GM12878 (cell line): ENCODE results near the gene DEF6. TPM values are rescaled to one million over a fixed set of nuclear protein-coding genes. Genes with fewer than 3 reads are reported as not detected.

Experiments
- ATAC-seq: fragments of 200-7000 bp; cut with Tn5 transposase; 3 replicates; pipeline ENCODE4 v1.9.1; 2020; ENCODE audit warnings: mild to moderate bottlenecking, moderate library complexity
- BruUV-seq: library from RNA; stranded (reverse); fragments of 400-500 nt; replicated peaks from 2 replicates; lab custom pipeline; 2021; lab: Mats Ljungman, UMichigan
- CTCF ChIA-PET: fragments of 300-600 bp; sonication (Branson Sonifier 250); formaldehyde crosslinking; extraction: SDS; loops from one replicate; lab custom pipeline; 2021; ENCODE audit warnings: inconsistent platforms; lab: Yijun Ruan, JAX
- POLR2A ChIA-PET: fragments of 350-600 bp; formaldehyde crosslinking; extraction: SDS; loops from one replicate; lab custom pipeline; 2021; ENCODE audit warnings: inconsistent platforms; lab: Charles Lee
- RAD21 ChIA-PET: fragments of 300-600 bp; sonication (Branson Sonifier 250); formaldehyde crosslinking; loops from one replicate; lab custom pipeline; 2023; ENCODE audit warnings: antibody characterized with exemption; ENCODE audit not compliant: unreplicated experiment; lab: Charles Lee
- SMC1A ChIA-PET: fragments of 300-600 bp; sonication (Branson Sonifier 250); formaldehyde crosslinking; loops from one replicate; lab custom pipeline; 2023; ENCODE audit not compliant: unreplicated experiment, uncharacterized antibody; lab: Charles Lee
- DNase-seq: peaks from one replicate; pipeline ENCODE4 v3.0.0-alpha.2; 2011; ENCODE audit warnings: low read depth, low spot score
- FAIRE-seq: peaks from 3 replicates; lab custom pipeline; 2011; peaks lifted over from hg19 to GRCh38; lab: Jason Lieb, UNC
- H2AFZ ChIP-seq: 2 replicates; pipeline ENCODE4 v1.6.0; 2011; ENCODE audit warnings: low read depth, low read length, control low read depth; ENCODE audit not compliant: control insufficient read depth
- H3K27ac ChIP-seq: 2 replicates; pipeline ENCODE4 v1.5.1; 2011; ENCODE audit warnings: control low read depth; ENCODE audit not compliant: control insufficient read depth, insufficient read depth
- H3K27me3 ChIP-seq, 2 experiments: replicated peaks in 1 of 2; 2 replicates each; pipeline versions ENCODE4 v1.6.0 to v1.6.1; 2011; ENCODE audit warnings: low read length in 1 of 2; ENCODE audit not compliant: control insufficient read depth in 2 of 2, insufficient read depth in 2 of 2
- H3K36me3 ChIP-seq, 2 experiments: 2 replicates each; pipeline ENCODE4 v1.5.1; 2011; ENCODE audit warnings: low read length in 1 of 2; ENCODE audit not compliant: control insufficient read depth in 2 of 2, insufficient read depth in 2 of 2
- H3K4me1 ChIP-seq: 2 replicates; pipeline ENCODE4 v1.6.1; 2011; ENCODE audit warnings: mild to moderate bottlenecking, low read length, moderate library complexity, mixed read lengths; ENCODE audit not compliant: control insufficient read depth, insufficient read depth
- H3K4me2 ChIP-seq: 2 replicates; pipeline ENCODE4 v1.6.0; 2011; ENCODE audit warnings: control low read depth; ENCODE audit not compliant: control insufficient read depth, insufficient read depth
- H3K4me3 ChIP-seq: fragments of 200-600 bp; sonication (generic); 2 replicates; pipeline ENCODE4 v1.5.1; 2016
- H3K79me2 ChIP-seq: 2 replicates; pipeline ENCODE4 v1.6.0; 2011; ENCODE audit warnings: low read length; ENCODE audit not compliant: control insufficient read depth, insufficient read depth
- H3K9ac ChIP-seq: 2 replicates; pipeline ENCODE4 v1.8.0; 2011; ENCODE audit warnings: low read length, control low read depth, mixed read lengths; ENCODE audit not compliant: control insufficient read depth, insufficient read depth
- H3K9me3 ChIP-seq: replicated peaks from 3 replicates; pipeline ENCODE4 v1.5.1; 2011; ENCODE audit warnings: mild to moderate bottlenecking, low read length; ENCODE audit not compliant: control insufficient read depth, insufficient read depth
- H4K20me1 ChIP-seq: 2 replicates; pipeline ENCODE4 v1.6.0; 2011; ENCODE audit not compliant: control insufficient read depth, insufficient read depth
- CBX5 ChIP-seq: sonication (generic); IDR thresholded peaks from 2 replicates; pipeline ENCODE4 v1.6.1; 2016; ENCODE audit warnings: low read depth, moderate library complexity, mild to moderate bottlenecking, inconsistent platforms
- CHD2 ChIP-seq: IDR thresholded peaks from 2 replicates; pipeline ENCODE4 v1.6.1; 2011; ENCODE audit warnings: low read depth, low read length, improper control_type of control experiment, borderline replicate concordance
- EGR1 ChIP-seq, 2 experiments: IDR thresholded peaks; 1 replicate in 1 of 2; 2 replicates in 1 of 2; pipeline ENCODE4 v1.6.1; 2011 to 2012; ENCODE audit warnings: low read depth in 2 of 2, low read length in 2 of 2, borderline replicate concordance in 1 of 2, mild to moderate bottlenecking in 1 of 2, moderate library complexity in 1 of 2
- HDAC2 ChIP-seq: fragments of 200-600 bp; sonication (generic); IDR thresholded peaks from 2 replicates; pipeline ENCODE4 v1.6.1; 2017
- HDGF ChIP-seq: fragments of 450-650 bp; IDR thresholded peaks from 2 replicates; pipeline ENCODE4 v1.6.1; 2016; ENCODE audit warnings: antibody characterized with exemption
- JUNB ChIP-seq: IDR thresholded peaks from 2 replicates; pipeline ENCODE4 v1.6.1; 2016; ENCODE audit warnings: antibody characterized with exemption, mild to moderate bottlenecking
- KAT2A ChIP-seq: conservative IDR thresholded peaks from 2 replicates; pipeline ENCODE4 v1.6.1; 2011; ENCODE audit warnings: low read depth, low read length; ENCODE audit not compliant: control insufficient read depth
- MEF2B ChIP-seq: fragments of 450-650 bp; IDR thresholded peaks from 2 replicates; pipeline ENCODE4 v1.6.1; 2018; ENCODE audit warnings: mild to moderate bottlenecking, moderate library complexity; ENCODE audit not compliant: partially characterized antibody, poor library complexity, severe bottlenecking
- MTA3 ChIP-seq: IDR thresholded peaks from 2 replicates; pipeline ENCODE4 v1.6.1; 2012; ENCODE audit warnings: low read length, inconsistent platforms, borderline replicate concordance
- MYB ChIP-seq: fragments of 150-350 bp; IDR thresholded peaks from 2 replicates; pipeline ENCODE4 v1.6.1; 2014; ENCODE audit warnings: mild to moderate bottlenecking, low read depth, low read length, borderline replicate concordance
- NRF1 ChIP-seq: conservative IDR thresholded peaks from 2 replicates; pipeline ENCODE4 v1.6.1; 2011; ENCODE audit warnings: mild to moderate bottlenecking, low read depth, low read length, improper control_type of control experiment
- PAX8 ChIP-seq: fragments of 450-650 bp; IDR thresholded peaks from 2 replicates; pipeline ENCODE4 v1.6.1; 2017; ENCODE audit warnings: mild to moderate bottlenecking, moderate library complexity
- RELA ChIP-seq: fragments of 450-650 bp; IDR thresholded peaks from 2 replicates; pipeline ENCODE4 v1.8.0; 2014; ENCODE audit warnings: borderline replicate concordance; ENCODE audit not compliant: partially characterized antibody
- SMC3 ChIP-seq: IDR thresholded peaks from 2 replicates; pipeline ENCODE4 v1.6.1; 2011; ENCODE audit warnings: low read length, improper control_type of control experiment, borderline replicate concordance
- SP1 ChIP-seq: IDR thresholded peaks from one replicate; pipeline ENCODE4 v1.6.1; 2011; ENCODE audit warnings: low read depth, low read length
- STAT1 ChIP-seq: fragments of 450-650 bp; conservative IDR thresholded peaks from 2 replicates; pipeline ENCODE4 v1.6.1; 2014; ENCODE audit warnings: antibody characterized with exemption, mild to moderate bottlenecking
- SUZ12 ChIP-seq: fragments of 200-600 bp; sonication (generic); IDR thresholded peaks from one replicate; pipeline ENCODE4 v1.6.1; 2018; ENCODE audit warnings: antibody characterized with exemption, mild to moderate bottlenecking; ENCODE audit not compliant: unreplicated experiment
- ZNF207 ChIP-seq: fragments of 450-650 bp; IDR thresholded peaks from 2 replicates; pipeline ENCODE4 v1.6.1; 2014; ENCODE audit warnings: antibody characterized with exemption, mild to moderate bottlenecking, borderline replicate concordance
- whole genome bisulfite sequencing: methylation state at CpG from one replicate; pipeline ENCODE4 v1.1.6; 2016; ENCODE audit warnings: low lambda C conversion rate; ENCODE audit not compliant: insufficient replicate concordance, insufficient coverage; ENCODE audit errors: missing lambda C conversion rate; 5-methylcytosine and 5-hydroxymethylcytosine counted together
- in situ Hi-C: fragments of 300-500 bp; cut with MboI; formaldehyde crosslinking; loops from 9 replicates; pipeline ENCODE4 v1.14.3; 2018; ENCODE audit warnings: mixed read lengths
- intact Hi-C: fragments of 100-400 bp; cut with micrococcal nuclease; formaldehyde crosslinking; loops from one replicate; pipeline ENCODE4 v1.14.2; 2022; ENCODE audit not compliant: unreplicated experiment
- polyA plus RNA-seq, 11 experiments: library from polyadenylated mRNA; depleted of rRNA in 4 of 11; unstranded in 6 of 11; stranded (reverse) in 5 of 11; fragments of >200 nt; fragmentation: Nextera tagmentation in 4 of 11; fragmentation: Illumina TruSeq in 1 of 11; extraction: Ambion mirVana in 4 of 11; extraction: Trizol in 1 of 11; gene quantifications; 1 replicate in 1 of 11; 2 replicates in 10 of 11; pipeline versions ENCODE4 v1.2.1 to v1.2.3, GENCODE V29; 2011 to 2016; ENCODE audit warnings: inconsistent platforms in 2 of 11, missing spikeins in 2 of 11, low read depth in 1 of 11
- total RNA-seq, 4 experiments: library from RNA; depleted of rRNA in 3 of 4; stranded (reverse); fragments of >200 nt in 3 of 4; fragmentation: Illumina TruSeq in 1 of 4; extraction: Trizol in 1 of 4; gene quantifications; 2 replicates each; pipeline versions ENCODE4 v1.2.1 to v1.2.3, GENCODE V29; 2013 to 2021
- TF ChIP-seq, protein P1 (sequence below), 3 experiments: IDR thresholded peaks in 2 of 3; conservative IDR thresholded peaks in 1 of 3; 2 replicates each; pipeline ENCODE4 v1.5.1; 2011; ENCODE audit warnings: low read depth in 3 of 3, low read length in 3 of 3, mild to moderate bottlenecking in 3 of 3, control low read depth in 2 of 3, moderate library complexity in 2 of 3, inconsistent platforms in 1 of 3, mixed read lengths in 1 of 3; ENCODE audit not compliant: control insufficient read depth in 2 of 3, insufficient read depth in 1 of 3; ENCODE audit errors: extremely low read depth in 1 of 3

The DEF6 gene
- total and polyA plus RNA-seq, 10 of the 15 experiments (the other 5 are each of a cell fraction or from before 2014, with no cell fraction given) = 3.3 to 69.5 (median 48.8) TPM

DNA sequence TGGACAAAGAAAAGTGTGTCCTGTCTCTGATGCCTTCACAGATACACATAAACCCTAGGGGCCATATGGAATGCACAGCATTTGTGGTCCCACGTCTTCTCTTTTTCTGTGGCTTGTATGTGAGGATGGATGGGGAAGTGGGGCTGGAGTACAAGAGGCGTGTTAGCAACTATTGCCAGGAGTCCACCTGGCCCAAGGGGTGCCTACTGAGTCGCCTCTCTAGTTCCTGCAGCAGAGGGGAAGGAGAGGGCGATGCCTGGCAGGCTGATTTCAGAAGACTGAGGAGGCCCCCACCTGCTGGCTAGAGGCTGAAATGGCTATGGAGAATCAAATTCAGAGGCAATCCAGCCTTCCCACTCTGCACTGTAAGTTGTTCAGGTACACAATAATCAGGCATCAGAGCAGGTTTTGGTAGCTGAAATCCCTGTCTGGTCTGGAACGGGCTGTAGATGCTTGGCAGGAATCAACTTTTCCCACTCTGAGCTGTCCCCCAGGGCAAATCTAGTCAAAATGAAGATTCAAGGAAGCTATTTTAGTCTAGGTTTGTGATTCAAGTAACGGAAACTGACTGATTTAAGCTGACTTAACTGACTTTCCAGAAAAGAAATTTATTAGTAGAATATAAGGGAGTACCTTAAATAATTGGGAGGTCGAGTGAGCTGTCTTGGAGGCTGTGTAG lies 29.9 kb downstream of the DEF6 start:
- DNase-seq (no peak), ATAC-seq (peak; percentile 99), FAIRE-seq (peak; percentile 95)
- H2AFZ ChIP-seq = no peak overlapping the region; the same call in 1 of the 2 replicates
- no peak overlapping the region for H3K9ac ChIP-seq
- H3K9me3 ChIP-seq = no peaks in the 10 kb centered on the region
- no peaks in the 10 kb centered on the region for H3K27me3 ChIP-seq
- no peaks in the 10 kb centered on the region for H3K4me1 ChIP-seq
- H3K4me3 ChIP-seq = no peak overlapping the region
- in situ Hi-C loops = no loop called here
- H3K27ac ChIP-seq = no peak overlapping the region
- H3K4me2 ChIP-seq = no peak overlapping the region
- no peaks in the 10 kb centered on the region for H4K20me1 ChIP-seq
- RAD21 ChIA-PET = interaction anchor here (0.6 to 6.5 kb wide), 12 partner anchors 13 to 122 kb away, joined by 3 to 127 read pairs (median 3); partner anchors contain the start of genes DEF6, PPARD and ZNF76
- intact Hi-C loops = loop anchor here (1.0 kb wide), 1 partner anchor 30 kb away; the partner anchor contains the start of gene DEF6
- WGBS = 16% methylated on average over 7 of the region's 7 CpGs
- SMC1A ChIA-PET = interaction anchor here (0.7 to 9.1 kb wide), 11 partner anchors 9 to 139 kb away, joined by 3 to 135 read pairs (median 4); partner anchors contain the start of genes DEF6 and FANCE
- POLR2A ChIA-PET = interaction anchor here (0.6 to 2.0 kb wide), 6 partner anchors 24 to 494 kb away, joined by 3 to 7 read pairs (median 4); partner anchors contain the start of gene DEF6
- no peaks in the 10 kb centered on the region for H3K79me2 ChIP-seq
- CTCF ChIA-PET = interaction anchor here (0.6 to 12.2 kb wide), 26 partner anchors 12 to 224 kb away, joined by 3 to 217 read pairs (median 4); partner anchors contain the start of genes DEF6 and FANCE
- H3K36me3 ChIP-seq = no peaks in the 10 kb centered on the region
- no TSS peak for BruUV-seq
- TF ChIP-seq MYB = no peak
- peak; percentile 78; the same call in 1 of the 2 replicates for TF ChIP-seq ZNF207
- TF ChIP-seq STAT1 = 0 out of 2 replicates have a peak, but pooled peaks have one; percentile 46
- peak; percentile 85 for TF ChIP-seq SMC3
- TF ChIP-seq HDGF = peak; percentile 64; the same call in 1 of the 2 replicates
- TF ChIP-seq SP1 = no peak
- TF ChIP-seq, protein P1, sequence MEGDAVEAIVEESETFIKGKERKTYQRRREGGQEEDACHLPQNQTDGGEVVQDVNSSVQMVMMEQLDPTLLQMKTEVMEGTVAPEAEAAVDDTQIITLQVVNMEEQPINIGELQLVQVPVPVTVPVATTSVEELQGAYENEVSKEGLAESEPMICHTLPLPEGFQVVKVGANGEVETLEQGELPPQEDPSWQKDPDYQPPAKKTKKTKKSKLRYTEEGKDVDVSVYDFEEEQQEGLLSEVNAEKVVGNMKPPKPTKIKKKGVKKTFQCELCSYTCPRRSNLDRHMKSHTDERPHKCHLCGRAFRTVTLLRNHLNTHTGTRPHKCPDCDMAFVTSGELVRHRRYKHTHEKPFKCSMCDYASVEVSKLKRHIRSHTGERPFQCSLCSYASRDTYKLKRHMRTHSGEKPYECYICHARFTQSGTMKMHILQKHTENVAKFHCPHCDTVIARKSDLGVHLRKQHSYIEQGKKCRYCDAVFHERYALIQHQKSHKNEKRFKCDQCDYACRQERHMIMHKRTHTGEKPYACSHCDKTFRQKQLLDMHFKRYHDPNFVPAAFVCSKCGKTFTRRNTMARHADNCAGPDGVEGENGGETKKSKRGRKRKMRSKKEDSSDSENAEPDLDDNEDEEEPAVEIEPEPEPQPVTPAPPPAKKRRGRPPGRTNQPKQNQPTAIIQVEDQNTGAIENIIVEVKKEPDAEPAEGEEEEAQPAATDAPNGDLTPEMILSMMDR (IDR thresholded peaks at IDR 0.05 in 2 of 3, conservative IDR thresholded peaks at IDR 0.05 in 1 of 3; ENCODE audit: control insufficient read depth in 2 of 3, extremely low read depth in 1 of 3, insufficient read depth in 1 of 3, low read depth in 3 of 3, low read length in 3 of 3) = peak; percentile 73 to 90 (median 86)
- no peak for TF ChIP-seq CHD2
- TF ChIP-seq KAT2A = no peak
- TF ChIP-seq CBX5 = no peak
- no peak for TF ChIP-seq EGR1 (IDR thresholded peaks at IDR 0.05; ENCODE audit: borderline replicate concordance in 1 of 2, low read depth in 2 of 2, low read length in 2 of 2)
- TF ChIP-seq SUZ12 = no peak
- no peak for TF ChIP-seq HDAC2
- no peak for TF ChIP-seq RELA
- no peak for TF ChIP-seq JUNB
- no peak for TF ChIP-seq PAX8
- no peak; the same call in 1 of the 2 replicates for TF ChIP-seq NRF1
- TF ChIP-seq MTA3 = no peak
- no peak for TF ChIP-seq MEF2B
